Measurements from ENCODE around the gene SPRR4. TPM values are rescaled to one million over a fixed set of nuclear protein-coding genes. Genes with fewer than 3 reads are reported as not detected.

Gene SPRR4
- total RNA-seq, 4 donors from 2014 or later: not detected

DNA sequence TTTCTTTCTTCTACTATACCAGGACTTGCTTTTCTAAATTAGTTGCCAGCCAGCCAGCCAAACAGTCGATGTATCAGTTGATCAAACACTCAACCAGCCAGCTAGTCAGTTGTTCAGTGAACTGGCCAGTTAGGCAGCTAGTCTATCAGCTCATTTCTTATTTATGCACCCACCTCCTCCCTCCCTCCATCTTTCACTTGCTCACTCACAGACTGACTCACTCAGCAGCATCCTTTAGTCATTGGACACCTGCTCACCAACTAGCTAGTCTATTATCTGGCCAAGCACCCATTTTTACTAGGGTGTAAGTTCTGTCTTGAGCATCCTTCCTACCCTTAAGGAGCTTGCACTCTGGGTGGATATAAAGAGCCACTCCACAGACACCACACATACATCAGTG lies 5.9 kb upstream of the SPRR4 start:
- DNase-seq: no peak
- H3K4me1 ChIP-seq: no peaks in the 10 kb centered on the region
- intact Hi-C loops (cut with DNase I; ENCODE audit: low total_unique reads): no loop called here
- H3K9me3 ChIP-seq: no peaks in the 10 kb centered on the region
- no peaks in the 10 kb centered on the region for H3K27me3 ChIP-seq
- H3K36me3 ChIP-seq: no peaks in the 10 kb centered on the region
- no peak for TF ChIP-seq POLR2A (IDR thresholded peaks at IDR 0.05)
- TF ChIP-seq, protein P1, sequence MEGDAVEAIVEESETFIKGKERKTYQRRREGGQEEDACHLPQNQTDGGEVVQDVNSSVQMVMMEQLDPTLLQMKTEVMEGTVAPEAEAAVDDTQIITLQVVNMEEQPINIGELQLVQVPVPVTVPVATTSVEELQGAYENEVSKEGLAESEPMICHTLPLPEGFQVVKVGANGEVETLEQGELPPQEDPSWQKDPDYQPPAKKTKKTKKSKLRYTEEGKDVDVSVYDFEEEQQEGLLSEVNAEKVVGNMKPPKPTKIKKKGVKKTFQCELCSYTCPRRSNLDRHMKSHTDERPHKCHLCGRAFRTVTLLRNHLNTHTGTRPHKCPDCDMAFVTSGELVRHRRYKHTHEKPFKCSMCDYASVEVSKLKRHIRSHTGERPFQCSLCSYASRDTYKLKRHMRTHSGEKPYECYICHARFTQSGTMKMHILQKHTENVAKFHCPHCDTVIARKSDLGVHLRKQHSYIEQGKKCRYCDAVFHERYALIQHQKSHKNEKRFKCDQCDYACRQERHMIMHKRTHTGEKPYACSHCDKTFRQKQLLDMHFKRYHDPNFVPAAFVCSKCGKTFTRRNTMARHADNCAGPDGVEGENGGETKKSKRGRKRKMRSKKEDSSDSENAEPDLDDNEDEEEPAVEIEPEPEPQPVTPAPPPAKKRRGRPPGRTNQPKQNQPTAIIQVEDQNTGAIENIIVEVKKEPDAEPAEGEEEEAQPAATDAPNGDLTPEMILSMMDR (IDR thresholded peaks at IDR 0.05): no peak
- H3K4me3 ChIP-seq: no peak overlapping the region
- H3K27ac ChIP-seq: no peak overlapping the region

DNA sequence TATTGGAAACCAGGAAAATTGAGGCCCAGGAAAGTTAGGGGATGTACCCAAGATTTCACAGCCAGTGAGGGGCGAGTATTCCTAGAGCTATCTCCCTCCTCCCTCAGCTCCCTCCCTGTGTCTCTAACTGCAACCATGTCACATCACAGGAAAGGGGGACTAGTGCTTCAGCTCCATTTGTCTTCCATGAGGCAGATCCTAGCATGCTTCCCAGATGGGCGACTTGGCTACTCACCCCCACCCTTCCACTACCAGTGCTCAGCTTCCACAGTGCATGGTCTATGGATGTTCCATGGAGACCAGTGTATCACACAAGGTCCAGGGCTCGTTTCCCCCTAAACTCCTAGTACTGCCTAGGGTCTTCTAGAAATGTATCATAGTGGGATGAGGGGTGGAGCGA lies 4.6 kb upstream of the SPRR4 start:
- Histone ChIP-seq H3K9me3 (no peaks in the 10 kb centered on the region), H3K4me1 (no peaks in the 10 kb centered on the region), H3K4me3 (no peak overlapping the region), H3K27ac (no peak overlapping the region), H3K36me3 (no peaks in the 10 kb centered on the region), H3K27me3 (no peaks in the 10 kb centered on the region)
- no peak for DNase-seq
- intact Hi-C loops (cut with DNase I; ENCODE audit: low total_unique reads): no loop called here
- no peak for TF ChIP-seq POLR2A (IDR thresholded peaks at IDR 0.05)
- TF ChIP-seq, protein P1 (IDR thresholded peaks at IDR 0.05): no peak

DNA sequence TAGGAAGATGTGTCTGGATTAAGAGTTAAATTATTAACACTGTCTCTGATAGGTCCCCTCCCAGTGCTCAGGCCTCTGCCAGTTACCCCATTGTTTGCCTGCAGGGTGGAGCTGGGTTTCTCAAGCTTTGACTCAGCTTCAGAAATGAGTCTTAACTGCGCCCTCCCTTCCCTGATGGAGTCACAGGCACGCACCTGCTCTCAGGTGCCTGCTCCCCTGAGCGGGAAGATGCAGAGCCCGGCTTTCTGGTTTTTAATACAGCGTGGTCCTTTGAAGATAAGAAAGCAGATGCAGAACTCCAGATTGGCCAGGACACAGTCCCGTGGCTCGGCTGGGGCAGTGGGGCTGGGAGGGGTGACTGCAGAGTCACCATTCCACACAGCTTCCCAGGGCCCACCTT lies 3.2 kb upstream of the SPRR4 start:
- DNase-seq: no peak
- intact Hi-C loops (cut with DNase I; ENCODE audit: low total_unique reads): no loop called here
- no peak overlapping the region for H3K27ac ChIP-seq
- no peaks in the 10 kb centered on the region for H3K36me3 ChIP-seq
- no peaks in the 10 kb centered on the region for H3K9me3 ChIP-seq
- no peak for TF ChIP-seq POLR2A (IDR thresholded peaks at IDR 0.05)
- TF ChIP-seq, protein P1 (IDR thresholded peaks at IDR 0.05): no peak
- no peaks in the 10 kb centered on the region for H3K4me1 ChIP-seq
- H3K27me3 ChIP-seq: no peaks in the 10 kb centered on the region
- no peak overlapping the region for H3K4me3 ChIP-seq

DNA sequence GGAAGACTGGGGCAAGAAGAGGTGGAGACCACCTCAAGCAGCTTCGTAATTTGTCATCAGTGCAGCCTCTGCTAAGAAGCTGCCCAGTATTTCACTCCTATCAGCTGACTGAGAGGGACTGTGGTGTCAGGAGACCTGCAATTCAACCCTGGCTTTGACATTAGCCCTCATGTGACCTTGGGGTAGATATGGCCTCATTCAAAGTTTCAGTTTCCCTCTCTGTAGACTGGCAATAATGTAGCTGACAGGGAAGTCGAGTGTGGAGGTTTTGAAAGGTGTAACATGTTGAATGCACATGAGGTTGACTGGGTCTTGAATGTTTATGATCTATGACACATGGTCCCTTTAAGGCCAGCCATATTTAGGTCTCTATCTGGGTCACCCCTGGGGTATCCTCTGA lies 2.2 kb upstream of the SPRR4 start:
- Histone ChIP-seq H3K27me3 (no peaks in the 10 kb centered on the region), H3K4me3 (no peak overlapping the region), H3K27ac (no peak overlapping the region), H3K36me3 (no peaks in the 10 kb centered on the region), H3K4me1 (no peaks in the 10 kb centered on the region), H3K9me3 (no peaks in the 10 kb centered on the region)
- DNase-seq: no peak
- TF ChIP-seq, protein P1 (IDR thresholded peaks at IDR 0.05): no peak
- TF ChIP-seq POLR2A (IDR thresholded peaks at IDR 0.05): no peak
- intact Hi-C loops (cut with DNase I; ENCODE audit: low total_unique reads): no loop called here

DNA sequence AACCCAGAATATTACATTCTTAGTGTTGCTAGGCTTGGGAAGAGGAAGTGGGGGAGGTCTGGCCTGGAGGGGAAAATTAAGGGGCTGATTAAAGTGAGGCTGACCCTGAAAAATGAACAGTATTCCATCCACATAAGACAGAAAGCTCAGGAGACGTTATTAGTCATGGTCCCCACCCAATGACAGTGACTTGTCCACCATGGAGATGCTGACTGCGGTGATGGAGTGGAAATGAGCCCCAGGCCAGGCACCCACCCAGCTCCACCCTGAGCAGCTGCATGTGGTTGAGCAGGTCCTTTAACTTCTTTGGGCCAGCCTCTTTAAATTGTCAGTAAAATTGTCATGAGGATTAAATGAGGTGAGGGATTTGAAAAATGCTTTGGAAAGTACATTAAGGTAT lies 1.4 kb upstream of the SPRR4 start:
- TF ChIP-seq, protein P1 (IDR thresholded peaks at IDR 0.05): no peak

More for the DNA sequence above, 1.4 kb upstream of the SPRR4 start:
- Histone ChIP-seq H3K27me3 (no peaks in the 10 kb centered on the region), H3K9me3 (no peaks in the 10 kb centered on the region), H3K27ac (no peak overlapping the region), H3K36me3 (no peaks in the 10 kb centered on the region), H3K4me1 (no peaks in the 10 kb centered on the region), H3K4me3 (no peak overlapping the region)
- intact Hi-C loops (cut with DNase I; ENCODE audit: low total_unique reads): no loop called here
- DNase-seq: no peak

Data from uterus (tissue), 4 donors.